H9 (cell line): Measurements from ENCODE around the gene PLEKHA7. TPM values are rescaled to one million over a fixed set of nuclear protein-coding genes. Genes with fewer than 3 reads are reported as not detected.

ENCODE experiments used
- DNase-seq: peaks from one replicate; pipeline ENCODE4 v3.0.0-alpha.2; 2017
- H2AFZ ChIP-seq: one replicate; pipeline ENCODE4 v1.6.1; 2013; ENCODE audit warnings: mild to moderate bottlenecking, low read length, control low read depth, moderate library complexity
- H2AK5ac ChIP-seq: 2 replicates; pipeline ENCODE4 v1.6.1; 2013; ENCODE audit warnings: low read length, control low read depth, mixed read lengths; ENCODE audit not compliant: insufficient read length
- H2BK120ac ChIP-seq: one replicate; pipeline ENCODE4 v1.6.1; 2013; ENCODE audit warnings: low read depth, mild to moderate bottlenecking, low read length, control low read depth, inconsistent platforms; ENCODE audit not compliant: poor library complexity, severe bottlenecking
- H2BK12ac ChIP-seq: 2 replicates; pipeline ENCODE4 v1.6.1; 2013; ENCODE audit warnings: low read length, control low read depth, mixed read lengths, low read depth; ENCODE audit not compliant: insufficient read length
- H2BK15ac ChIP-seq: 2 replicates; pipeline ENCODE4 v1.6.1; 2013; ENCODE audit warnings: low read depth, low read length, control low read depth
- H2BK20ac ChIP-seq: one replicate; pipeline ENCODE4 v1.6.1; 2013; ENCODE audit warnings: low read depth, mild to moderate bottlenecking, low read length, control low read depth, inconsistent platforms; ENCODE audit not compliant: poor library complexity, severe bottlenecking
- H2BK5ac ChIP-seq: 2 replicates; pipeline ENCODE4 v1.6.1; 2013; ENCODE audit warnings: low read length, control low read depth, mixed read lengths; ENCODE audit not compliant: insufficient read length
- H3K14ac ChIP-seq: 2 replicates; pipeline ENCODE4 v1.6.1; 2013; ENCODE audit warnings: low read length, control low read depth; ENCODE audit not compliant: insufficient read depth
- H3K18ac ChIP-seq: 2 replicates; pipeline ENCODE4 v1.6.1; 2013; ENCODE audit warnings: low read depth, mild to moderate bottlenecking, mixed read lengths, low read length, control low read depth; ENCODE audit not compliant: insufficient read length
- H3K23ac ChIP-seq: 2 replicates; pipeline ENCODE4 v1.6.1; 2013; ENCODE audit warnings: low read length, control low read depth, mixed read lengths, low read depth; ENCODE audit not compliant: insufficient read length
- H3K23me2 ChIP-seq: 2 replicates; pipeline ENCODE4 v1.6.1; 2013; ENCODE audit warnings: low read depth, mild to moderate bottlenecking, mixed read lengths, low read length, control low read depth; ENCODE audit not compliant: insufficient read length, poor library complexity, severe bottlenecking
- H3K27ac ChIP-seq: 2 replicates; pipeline ENCODE4 v1.5.1; 2013; ENCODE audit warnings: low read length, control low read depth, mixed read lengths, low read depth; ENCODE audit not compliant: insufficient read length
- H3K27me3 ChIP-seq: 2 replicates; pipeline ENCODE4 v1.6.1; 2013; ENCODE audit warnings: low read length, control low read depth, inconsistent platforms; ENCODE audit not compliant: insufficient read depth
- H3K4ac ChIP-seq: 2 replicates; pipeline ENCODE4 v1.6.1; 2013; ENCODE audit warnings: low read depth, mild to moderate bottlenecking, control low read depth, inconsistent platforms, low read length, moderate library complexity
- H3K4me1 ChIP-seq: 2 replicates; pipeline ENCODE4 v1.6.1; 2013; ENCODE audit warnings: low read length, control low read depth, inconsistent platforms; ENCODE audit not compliant: insufficient read depth
- H3K4me2 ChIP-seq: 2 replicates; pipeline ENCODE4 v1.6.1; 2013; ENCODE audit warnings: low read length, control low read depth, mixed read lengths; ENCODE audit not compliant: insufficient read length, insufficient read depth
- H3K56ac ChIP-seq: 2 replicates; pipeline ENCODE4 v1.6.1; 2013; ENCODE audit warnings: low read depth, mild to moderate bottlenecking, mixed read lengths, low read length, control low read depth; ENCODE audit not compliant: insufficient read length
- H3K79me1 ChIP-seq: 2 replicates; pipeline ENCODE4 v1.6.1; 2013; ENCODE audit warnings: low read depth, mild to moderate bottlenecking, moderate library complexity, low read length, control low read depth, inconsistent platforms; ENCODE audit not compliant: insufficient read depth, poor library complexity, severe bottlenecking
- H3K79me2 ChIP-seq: 2 replicates; pipeline ENCODE4 v1.6.1; 2013; ENCODE audit warnings: low read length, control low read depth, inconsistent platforms; ENCODE audit not compliant: insufficient read depth
- H3K9ac ChIP-seq: 2 replicates; pipeline ENCODE4 v1.6.1; 2013; ENCODE audit warnings: low read length, control low read depth, mixed read lengths; ENCODE audit not compliant: insufficient read length; ENCODE audit errors: extremely low read depth
- H3K9me3 ChIP-seq: one replicate; pipeline ENCODE4 v1.6.1; 2013; ENCODE audit warnings: low read depth, low read length, inconsistent platforms; ENCODE audit not compliant: control insufficient read depth
- H3T11ph ChIP-seq: one replicate; pipeline ENCODE4 v1.6.1; 2013; ENCODE audit warnings: mild to moderate bottlenecking, low read length, control low read depth, inconsistent platforms
- H4K20me1 ChIP-seq: one replicate; pipeline ENCODE4 v1.6.1; 2013; ENCODE audit not compliant: control insufficient read depth, insufficient read length, insufficient read depth
- H4K5ac ChIP-seq: 2 replicates; pipeline ENCODE4 v1.6.1; 2013; ENCODE audit warnings: low read depth, mild to moderate bottlenecking, mixed read lengths, low read length, control low read depth; ENCODE audit not compliant: insufficient read length
- H4K8ac ChIP-seq: replicated peaks from 2 replicates; pipeline ENCODE4 v1.6.1; 2013; ENCODE audit warnings: low read length, control low read depth, mixed read lengths, low read depth; ENCODE audit not compliant: insufficient read length
- H4K91ac ChIP-seq: 2 replicates; pipeline ENCODE4 v1.6.1; 2013; ENCODE audit warnings: low read depth, mild to moderate bottlenecking, moderate library complexity, mixed read lengths, low read length, control low read depth; ENCODE audit not compliant: insufficient read length
- H3K27ac Mint-ChIP-seq, 3 experiments: 2 replicates in 2 of 3; 3 replicates in 1 of 3; pipeline ENCODE4 v1.8.0; 2020 to 2021; ENCODE audit warnings: mixed read lengths in 3 of 3, mild to moderate bottlenecking in 1 of 3, moderate library complexity in 1 of 3
- H3K27me3 Mint-ChIP-seq: 2 replicates; pipeline ENCODE4 v1.8.0; 2021; ENCODE audit warnings: low read depth, mild to moderate bottlenecking, moderate library complexity, mixed read lengths
- H3K36me3 Mint-ChIP-seq, 3 experiments: 2 replicates in 2 of 3; 3 replicates in 1 of 3; pipeline ENCODE4 v1.8.0; 2020 to 2021; ENCODE audit warnings: low read depth in 3 of 3, mixed read lengths in 3 of 3; ENCODE audit not compliant: insufficient read depth in 1 of 3
- H3K4me1 Mint-ChIP-seq, 2 experiments: 2 replicates each; pipeline ENCODE4 v1.8.0; 2020; ENCODE audit warnings: mixed read lengths in 2 of 2
- H3K4me3 Mint-ChIP-seq, 2 experiments: 2 replicates in 1 of 2; 3 replicates in 1 of 2; pipeline ENCODE4 v1.8.0; 2020 to 2021; ENCODE audit warnings: mild to moderate bottlenecking in 2 of 2, mixed read lengths in 2 of 2, moderate library complexity in 1 of 2
- H3K9me3 Mint-ChIP-seq, 2 experiments: 2 replicates in 1 of 2; 3 replicates in 1 of 2; pipeline ENCODE4 v1.8.0; 2020; ENCODE audit warnings: mild to moderate bottlenecking in 2 of 2, mixed read lengths in 2 of 2, moderate library complexity in 1 of 2
- CTCF ChIP-seq: fragments of 200-600 bp; sonication (generic); conservative IDR thresholded peaks from 3 replicates; pipeline ENCODE4 v1.8.0; 2021; ENCODE audit warnings: antibody characterized with exemption, mild to moderate bottlenecking
- WGBS: extraction: QIAGEN DNeasy Blood & Tissue Kit; methylation state at CpG from one replicate; pipeline ENCODE4 v1.1.7; 2013; ENCODE audit warnings: missing lambda C conversion rate, low lambda C conversion rate, mixed read lengths; ENCODE audit not compliant: insufficient read length; ENCODE audit errors: extremely low coverage; 5-methylcytosine and 5-hydroxymethylcytosine counted together
- total RNA-seq: library from RNA; stranded (reverse); gene quantifications from 2 replicates; pipeline ENCODE4 v1.2.1, GENCODE V29; 2021

Gene PLEKHA7
- total RNA-seq, 1 experiment from 2014 or later, result 21.0 TPM

DNA sequence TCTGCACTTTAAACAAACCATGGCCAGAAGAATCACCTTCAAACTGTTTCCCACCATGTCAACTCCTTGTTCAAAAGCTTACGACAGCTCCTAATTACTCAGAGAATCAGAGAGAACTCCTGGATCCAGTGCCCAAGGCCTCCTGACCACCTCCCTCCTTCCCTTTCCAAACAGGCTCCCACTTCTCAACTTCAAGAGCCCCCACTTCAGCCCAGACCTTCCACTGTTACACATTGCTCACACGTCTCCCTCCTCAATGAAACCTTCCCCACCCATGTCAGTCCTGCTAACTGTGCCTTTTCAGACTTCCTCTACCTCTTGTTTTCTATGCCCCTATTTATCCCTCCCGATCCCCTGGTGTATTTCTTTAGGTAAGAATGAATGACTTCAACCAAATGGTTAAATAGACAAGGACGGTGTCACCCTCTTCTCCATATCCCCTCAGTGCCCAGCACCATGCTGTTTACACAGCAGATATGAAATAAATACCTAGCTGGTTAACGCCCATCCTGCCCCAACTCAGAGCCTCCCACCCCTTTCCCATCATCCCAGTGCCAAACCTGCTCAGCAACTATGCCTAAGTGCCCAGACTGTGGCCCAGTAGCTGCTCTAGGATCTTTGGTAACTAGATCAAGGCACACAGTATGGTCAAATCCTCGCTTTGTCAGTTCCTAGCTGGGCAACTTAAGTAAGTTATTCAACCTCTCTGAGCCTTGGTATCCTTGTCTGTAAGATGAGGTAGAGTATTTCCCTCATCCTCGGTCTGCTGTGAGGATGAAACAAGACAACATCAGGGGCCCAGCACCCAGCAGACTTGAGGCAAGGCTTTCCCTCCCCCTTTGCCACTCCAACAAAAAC is 36.8 kb downstream of the PLEKHA7 start:
- no peaks in the 10 kb centered on the region for H3K23me2 ChIP-seq
- H2BK120ac ChIP-seq, result no peak overlapping the region
- no peak overlapping the region for H2AK5ac ChIP-seq
- no peak overlapping the region for H3K23ac ChIP-seq
- H3K27me3 ChIP-seq, result no peaks in the 10 kb centered on the region
- H3T11ph ChIP-seq, result no peak overlapping the region
- no peak overlapping the region for H3K9ac ChIP-seq
- H2BK15ac ChIP-seq, result no peak overlapping the region
- H4K20me1 ChIP-seq, result no peaks in the 10 kb centered on the region
- Mint-ChIP-seq H3K36me3 (no peaks in the 10 kb centered on the region; a peak in 2 of 7 replicates), H3K27ac (peak overlapping the region in 1 of 3 experiments; percentile 89; a peak in 3 of 7 replicates), H3K4me1 (peaks cover 47 to 63% of the 10 kb centered on the region in 2 experiments), H3K4me3 (no peak overlapping the region), H3K9me3 (no peaks in the 10 kb centered on the region), H3K27me3 (no peaks in the 10 kb centered on the region)
- H3K18ac ChIP-seq, result no peak overlapping the region
- no peaks in the 10 kb centered on the region; the same call in 1 of the 2 replicates for H3K79me2 ChIP-seq
- H3K9me3 ChIP-seq, result no peaks in the 10 kb centered on the region
- DNase-seq, result no peak
- no peak overlapping the region for H2AFZ ChIP-seq
- H2BK12ac ChIP-seq, result no peak overlapping the region
- no peak overlapping the region for H3K14ac ChIP-seq
- no peaks in the 10 kb centered on the region for H3K79me1 ChIP-seq
- H2BK5ac ChIP-seq, result no peak overlapping the region
- no peaks in the 10 kb centered on the region; the same call in 1 of the 2 replicates for H3K4me1 ChIP-seq
- TF ChIP-seq CTCF, result no peak
- H2BK20ac ChIP-seq, result no peak overlapping the region
- H4K91ac ChIP-seq, result no peak overlapping the region
- no peak overlapping the region for H3K4ac ChIP-seq
- H3K27ac ChIP-seq, result no peak overlapping the region
- no peak overlapping the region for H4K8ac ChIP-seq
- no CpG with 5 or more reads among the region's 7 CpGs for WGBS
- H3K4me2 ChIP-seq, result no peak overlapping the region
- no peak overlapping the region for H3K56ac ChIP-seq
- no peak overlapping the region for H4K5ac ChIP-seq
